HG02571 (cell line): Measurements from ENCODE around the gene ESR2.

Experiments
- ATAC-seq: cut with Tn5 transposase; IDR thresholded peaks from one replicate; pipeline ENCODE4 v1.9.1; 2021; ENCODE audit warnings: mild to moderate bottlenecking, moderate library complexity; ENCODE audit not compliant: unreplicated experiment

ESR2 gene

DNA sequence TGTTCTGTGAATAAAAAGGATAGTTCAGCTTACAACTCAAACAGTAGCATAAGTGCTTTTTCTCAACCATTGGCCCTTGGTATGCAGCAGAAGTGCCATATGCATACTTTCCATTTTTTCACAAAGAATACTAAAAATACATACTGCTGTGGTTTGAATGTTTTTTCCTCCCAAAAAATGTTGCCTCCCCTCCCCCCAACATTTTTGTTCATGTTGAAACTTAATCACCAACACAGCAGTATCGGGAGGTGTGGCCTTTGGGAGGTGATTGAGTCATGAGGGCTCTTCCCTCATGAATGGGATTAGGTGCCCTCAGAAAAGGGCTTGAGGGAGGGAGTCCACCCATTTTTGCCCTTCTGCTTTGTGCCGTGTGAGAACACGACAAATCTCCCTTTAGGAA, 198.6 kb downstream of the ESR2 start:
- ATAC-seq = no peak

DNA sequence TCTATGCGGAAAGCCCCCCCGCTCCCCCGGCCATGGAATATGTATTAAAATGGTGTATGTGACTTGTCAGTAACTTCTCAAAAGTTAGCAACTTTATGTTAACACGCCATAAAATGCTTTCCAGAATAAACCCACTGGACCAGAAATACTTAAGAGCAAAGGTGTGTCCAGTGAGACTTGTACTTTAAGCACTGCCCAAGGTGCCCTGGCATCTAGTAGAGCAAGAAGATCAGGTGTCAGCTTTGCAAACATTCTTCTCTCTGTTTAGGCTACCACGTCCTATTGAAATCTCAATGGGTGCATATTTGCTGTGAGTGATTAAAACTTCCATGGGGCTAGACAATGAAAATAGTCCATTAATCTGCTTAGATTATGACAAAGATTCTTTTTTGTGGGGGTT, 201.2 kb downstream of the ESR2 start:
- no peak for ATAC-seq

DNA sequence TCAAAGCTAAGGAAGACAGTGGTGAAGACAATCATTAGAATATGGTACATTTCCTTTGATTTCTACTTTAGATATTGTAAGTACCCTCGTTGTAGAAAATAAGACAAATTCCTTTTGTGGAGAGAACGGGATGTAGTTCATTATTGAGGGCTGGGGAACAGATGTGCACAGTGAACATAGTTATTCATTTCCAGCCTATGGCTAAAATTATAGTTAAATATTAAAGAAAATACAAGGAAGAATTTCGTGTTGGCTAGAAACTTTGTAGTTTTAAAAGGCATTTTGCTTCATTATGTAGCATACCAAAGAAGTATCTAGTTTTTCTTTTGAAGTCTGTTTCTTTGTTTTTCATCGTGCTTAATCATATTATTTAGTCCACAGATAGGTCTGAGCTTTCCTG, 201.8 kb downstream of the ESR2 start:
- no peak for ATAC-seq

DNA sequence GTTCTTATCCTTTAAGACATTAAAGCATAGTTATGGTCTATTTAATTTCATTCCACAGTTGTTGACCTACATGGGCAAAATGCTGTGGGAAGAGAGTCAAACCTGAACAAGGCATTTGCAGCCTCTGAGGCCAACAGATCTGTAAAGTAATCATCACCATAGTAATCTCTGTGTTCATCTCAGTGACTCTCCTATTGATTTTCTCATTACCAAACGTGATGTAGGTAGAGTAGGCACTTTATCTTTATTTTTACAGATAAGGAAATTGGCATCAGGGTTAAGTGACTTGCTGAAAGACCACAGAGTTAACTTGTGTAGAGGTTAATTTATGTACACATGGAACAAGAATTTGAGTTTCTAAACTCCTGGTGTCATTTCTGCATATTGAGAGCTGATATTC, 203.0 kb downstream of the ESR2 start:
- ATAC-seq = no peak

DNA sequence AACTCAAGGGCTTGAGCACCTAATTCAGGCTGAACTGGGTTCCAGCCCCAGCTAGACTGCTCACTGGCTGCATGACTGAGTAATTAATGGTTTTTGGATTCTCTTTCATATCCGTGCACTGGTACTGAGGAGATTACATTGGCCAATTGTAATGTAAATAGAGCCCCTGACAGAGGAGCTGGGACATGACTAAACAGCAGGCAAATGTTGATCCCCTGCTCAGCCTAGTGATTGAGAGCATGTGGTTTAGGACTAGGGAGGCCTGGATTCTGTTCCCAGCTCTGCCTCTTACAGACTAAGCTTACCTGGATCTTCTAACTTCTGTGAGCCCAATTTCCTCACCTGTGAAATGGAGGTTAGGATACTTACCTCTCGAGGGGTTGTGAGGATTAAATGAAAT, 204.3 kb downstream of the ESR2 start:
- ATAC-seq = no peak

DNA sequence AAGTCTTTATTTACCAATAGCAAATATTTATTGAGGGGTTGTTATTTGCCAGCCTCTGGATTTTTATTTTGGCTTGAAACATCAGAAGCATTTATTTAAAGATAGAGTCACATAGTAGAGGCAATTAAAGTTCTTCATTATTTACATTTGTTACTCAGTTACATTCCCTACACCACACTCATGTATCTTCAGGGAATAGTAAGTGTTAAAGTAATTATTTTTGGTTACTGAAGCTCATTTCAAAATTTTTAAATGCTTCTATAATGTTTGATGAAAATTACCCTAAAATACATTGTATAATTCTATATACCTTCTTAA, 205.6 kb downstream of the ESR2 start:
- ATAC-seq = no peak

DNA sequence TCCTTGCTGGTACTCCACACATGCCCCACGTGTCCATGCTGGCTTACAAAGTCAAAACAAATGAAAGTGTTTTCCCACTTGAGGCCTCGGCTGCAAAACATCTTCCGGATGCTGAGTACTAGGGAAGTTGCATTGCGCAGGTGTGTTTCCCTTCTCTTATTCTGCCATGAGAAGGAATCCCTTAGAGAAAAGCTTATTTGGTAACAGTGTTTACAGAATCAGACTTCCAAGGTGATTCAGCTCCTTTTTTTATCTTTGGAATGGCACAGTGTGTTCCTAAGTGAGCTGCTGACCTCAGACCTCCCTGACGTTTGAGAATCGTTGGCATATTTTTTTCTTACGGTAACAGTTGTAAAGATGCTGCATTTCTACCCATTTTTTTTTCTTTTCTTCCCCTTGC, 211.3 kb downstream of the ESR2 start:
- ATAC-seq = no peak

DNA sequence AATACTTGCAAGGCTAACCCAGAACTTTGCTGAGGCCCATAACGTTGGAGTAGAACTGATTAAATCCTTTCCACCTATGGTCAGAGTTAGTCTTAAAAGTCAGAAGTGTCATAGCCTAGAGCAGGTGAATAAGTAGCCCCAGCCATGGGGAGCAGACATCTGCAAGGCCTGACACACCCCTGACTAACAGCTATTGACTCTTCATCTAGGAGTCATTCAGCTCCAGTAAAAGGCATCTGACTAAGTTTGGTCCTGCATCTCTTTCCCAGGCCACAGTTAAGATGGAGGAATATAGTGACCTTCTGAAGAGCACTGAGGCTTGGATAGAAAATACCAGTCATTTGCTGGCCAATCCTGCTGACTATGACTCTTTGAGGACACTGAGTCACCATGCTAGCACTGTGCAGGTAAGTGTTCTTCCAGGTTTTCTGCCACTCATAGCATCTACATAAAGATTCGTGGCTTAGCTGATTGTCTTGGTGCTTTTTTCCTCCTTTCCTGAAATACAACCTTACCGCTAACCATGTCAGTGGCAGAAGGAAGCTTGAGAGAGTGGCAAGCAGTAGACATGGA, 212.9 kb downstream of the ESR2 start:
- no peak for ATAC-seq

DNA sequence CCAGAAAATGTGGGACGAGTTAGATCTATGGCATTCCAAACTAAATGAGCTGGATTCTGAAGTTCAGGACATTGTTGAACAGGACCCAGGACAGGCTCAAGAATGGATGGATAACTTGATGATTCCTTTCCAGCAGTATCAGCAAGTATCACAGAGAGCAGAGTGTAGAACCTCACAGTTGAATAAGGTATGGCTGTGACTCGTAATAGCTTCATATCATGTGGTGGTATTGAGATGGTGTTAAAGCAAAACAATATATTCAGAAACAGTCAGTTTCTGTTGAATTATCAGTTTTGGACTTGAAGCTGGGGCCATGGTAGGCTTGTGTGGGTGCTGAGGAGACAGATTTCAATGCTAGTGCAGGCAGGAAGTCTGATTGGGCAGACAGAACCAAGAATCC, 213.7 kb downstream of the ESR2 start:
- ATAC-seq = no peak

DNA sequence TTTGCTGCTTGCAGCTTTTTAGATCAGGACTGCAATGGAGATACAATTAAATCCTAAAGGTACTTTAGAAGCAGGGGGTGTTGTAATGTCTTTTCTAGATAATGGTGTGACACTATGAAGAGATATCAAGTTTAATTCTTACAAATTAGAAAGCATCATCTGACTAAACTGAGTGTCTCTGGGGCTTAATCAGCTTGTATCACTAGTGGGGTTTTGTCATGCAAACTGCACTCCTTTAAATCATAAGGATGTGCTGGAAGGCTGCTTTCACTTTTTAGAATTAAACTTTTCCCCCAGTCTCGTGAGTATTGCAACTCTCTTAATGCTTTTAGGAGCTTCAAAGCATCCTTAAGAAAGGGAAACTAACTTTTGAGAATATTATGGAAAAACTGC, 218.6 kb downstream of the ESR2 start:
- no peak for ATAC-seq

DNA sequence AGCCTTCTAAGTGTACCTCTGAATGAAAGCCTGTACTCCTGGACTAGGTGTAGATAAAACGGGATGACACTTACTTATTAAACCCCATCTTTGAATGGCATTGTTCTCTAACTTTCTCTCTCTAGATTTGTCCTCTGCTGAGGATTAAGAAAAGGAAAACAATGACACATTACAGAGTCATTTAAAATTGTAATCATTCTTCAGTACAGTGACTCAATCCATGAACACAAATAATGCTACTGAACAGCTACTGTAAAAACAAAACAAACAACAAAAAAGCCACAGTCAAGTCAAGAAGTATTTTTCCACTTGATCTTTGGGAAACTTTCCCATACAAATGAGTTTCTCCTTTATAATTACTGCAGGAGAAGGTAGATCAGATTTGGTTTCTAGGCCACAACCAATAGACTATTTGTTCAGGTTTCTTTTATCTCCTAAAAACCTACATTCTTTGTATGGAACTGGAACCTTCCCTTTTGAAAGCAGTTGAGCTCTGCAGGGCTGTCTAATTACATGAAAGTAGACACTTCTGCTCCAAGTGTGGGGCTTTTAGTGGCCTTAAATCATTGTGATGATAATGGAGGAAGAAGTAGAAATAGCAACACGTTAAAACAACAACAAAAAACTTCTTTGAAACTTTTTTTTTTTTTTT, 219.1 kb downstream of the ESR2 start:
- no peak for ATAC-seq

DNA sequence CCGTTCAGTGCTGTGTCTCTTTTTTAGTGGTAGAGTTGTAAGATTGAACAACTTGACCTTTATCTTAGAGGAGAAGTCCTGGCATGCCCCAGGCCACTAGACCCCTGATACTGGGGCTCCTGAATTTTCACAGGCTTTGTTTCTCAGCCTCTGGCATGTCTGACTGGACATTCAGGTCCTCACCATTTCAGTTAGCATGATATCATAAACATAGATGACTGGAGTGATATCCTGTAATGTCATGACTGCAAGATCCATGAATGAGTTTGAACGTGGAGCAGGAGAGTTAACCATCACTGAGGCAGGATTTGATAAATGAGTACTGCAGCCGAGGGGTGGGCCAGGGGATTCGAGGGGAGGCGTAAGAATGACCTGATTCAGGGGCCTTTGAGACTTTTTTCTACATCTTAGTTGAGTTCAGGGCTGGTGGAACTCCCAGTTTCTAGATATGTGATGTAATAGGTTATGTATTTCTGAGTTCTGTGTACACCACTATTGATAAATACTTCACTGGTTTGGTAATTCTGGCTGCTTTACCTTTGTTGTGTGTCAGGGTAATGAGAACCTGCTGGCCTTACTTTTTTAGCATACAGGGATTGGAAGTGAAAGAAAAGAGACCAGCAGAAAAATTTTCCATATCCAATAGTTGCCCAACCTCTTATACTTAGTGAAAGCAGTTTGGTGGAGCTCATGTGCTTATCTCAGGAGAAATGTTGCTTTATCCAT, 224.4 kb downstream of the ESR2 start:
- no peak for ATAC-seq

DNA sequence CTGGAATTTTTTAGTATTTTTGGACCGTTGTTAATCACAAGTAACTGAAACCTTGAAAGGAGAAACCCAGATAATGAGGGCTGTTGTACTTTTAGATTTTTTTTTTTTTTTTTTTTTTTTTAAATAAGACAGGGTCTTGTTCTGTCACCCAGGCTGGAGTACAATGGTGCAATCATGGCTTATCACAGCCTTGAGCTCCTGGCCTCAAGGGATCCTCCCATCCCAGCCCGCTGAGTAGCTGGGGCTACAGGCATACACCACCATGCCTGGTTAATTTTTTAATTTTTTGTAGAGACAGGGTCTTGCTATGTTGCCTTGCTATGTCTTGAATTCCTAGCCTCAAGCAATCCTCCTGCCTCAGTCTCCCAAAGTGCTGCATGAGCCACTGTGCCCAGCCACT, 229.7 kb downstream of the ESR2 start:
- ATAC-seq = no peak

DNA sequence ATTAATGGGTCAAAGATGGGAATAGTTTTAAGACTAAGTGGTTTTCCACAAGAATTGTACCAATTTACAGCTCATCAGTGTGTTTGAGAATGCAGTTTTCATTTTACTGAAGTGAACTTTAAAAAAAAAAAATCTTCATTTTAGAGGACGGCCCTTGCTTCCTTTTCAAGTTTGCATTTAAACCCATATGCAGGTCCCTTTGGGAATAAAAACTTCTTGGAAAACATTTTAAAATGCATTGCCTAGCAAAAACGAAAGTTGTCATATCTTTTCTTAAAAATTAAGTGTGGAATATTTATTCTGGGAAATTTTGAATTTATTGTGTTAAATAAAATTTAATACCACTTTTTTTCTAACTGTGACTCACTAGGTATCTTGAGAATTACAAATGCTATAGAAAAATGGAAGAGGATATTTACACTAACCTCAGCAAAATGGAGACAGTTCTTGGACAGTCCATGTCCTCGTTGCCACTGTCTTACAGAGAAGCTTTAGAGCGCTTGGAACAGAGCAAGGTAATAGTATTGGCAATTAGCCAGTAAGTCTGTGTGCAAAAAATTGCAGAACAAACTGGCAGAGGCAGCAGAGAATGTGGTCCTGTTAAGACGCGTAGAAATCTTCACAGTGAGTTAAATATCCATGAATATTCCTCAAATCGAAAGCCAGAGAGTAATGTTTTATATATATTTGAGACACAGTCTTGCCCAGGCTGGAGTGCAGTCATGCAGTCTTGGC, 231.6 kb downstream of the ESR2 start:
- ATAC-seq = no peak

DNA sequence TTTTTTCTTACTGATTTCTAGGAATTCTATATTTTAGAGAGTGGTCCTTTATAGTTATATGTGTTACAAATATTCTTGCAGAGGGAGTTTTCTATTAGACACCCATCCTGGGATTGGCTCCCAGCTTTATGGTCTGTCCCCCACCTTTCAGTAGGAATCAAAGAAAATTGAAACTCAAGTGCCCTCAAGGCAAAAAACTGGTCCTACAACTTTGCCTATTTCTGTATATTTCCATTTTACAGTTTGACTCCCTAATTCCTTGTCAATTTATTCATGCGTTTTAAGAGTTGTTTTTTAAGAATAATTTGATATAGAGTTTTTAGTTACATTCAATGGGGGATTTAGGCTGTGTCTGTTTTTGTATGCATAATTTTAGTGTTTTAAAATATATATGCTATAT, 232.5 kb downstream of the ESR2 start:
- no peak for ATAC-seq

DNA sequence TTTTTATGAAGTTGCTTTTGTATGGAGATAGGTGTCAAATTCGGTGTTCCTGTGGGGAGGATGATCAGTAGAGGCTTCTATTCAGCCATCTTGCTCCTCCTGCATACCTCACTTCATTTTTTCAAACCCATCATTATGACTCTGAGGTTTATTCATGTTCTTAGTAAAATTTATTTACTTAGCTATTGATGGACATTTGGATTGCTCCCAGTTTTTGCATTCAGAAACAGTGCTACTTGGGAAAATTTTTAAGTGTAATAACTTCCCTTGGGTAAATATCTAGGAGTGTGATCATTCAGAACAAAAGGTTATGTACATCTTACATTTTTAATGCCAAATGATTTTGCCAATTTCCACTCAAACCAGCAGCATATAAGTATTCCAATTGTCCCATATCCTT, 233.1 kb downstream of the ESR2 start:
- no peak for ATAC-seq

DNA sequence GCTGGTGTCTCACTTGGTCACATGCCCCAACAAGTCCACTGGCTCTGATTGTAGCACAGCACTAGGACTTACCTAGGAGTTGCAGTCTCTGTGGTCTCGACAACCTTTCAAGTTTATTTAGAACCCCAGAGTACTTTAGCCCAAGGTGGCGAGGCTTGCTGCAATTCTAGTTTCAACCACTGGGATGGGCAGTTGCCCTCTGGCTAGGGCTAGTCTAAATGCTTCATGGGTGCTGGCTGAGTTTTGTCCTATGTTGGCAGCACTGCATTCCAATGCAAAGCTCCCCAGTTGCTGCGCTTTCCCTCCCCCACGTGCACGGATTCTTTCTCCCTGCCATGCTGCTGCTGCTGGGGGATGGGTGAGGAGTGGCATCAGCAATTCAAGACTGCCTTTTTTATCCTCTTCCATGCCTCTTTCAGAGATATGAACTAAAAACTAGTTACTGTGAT, 233.5 kb downstream of the ESR2 start:
- ATAC-seq = no peak

DNA sequence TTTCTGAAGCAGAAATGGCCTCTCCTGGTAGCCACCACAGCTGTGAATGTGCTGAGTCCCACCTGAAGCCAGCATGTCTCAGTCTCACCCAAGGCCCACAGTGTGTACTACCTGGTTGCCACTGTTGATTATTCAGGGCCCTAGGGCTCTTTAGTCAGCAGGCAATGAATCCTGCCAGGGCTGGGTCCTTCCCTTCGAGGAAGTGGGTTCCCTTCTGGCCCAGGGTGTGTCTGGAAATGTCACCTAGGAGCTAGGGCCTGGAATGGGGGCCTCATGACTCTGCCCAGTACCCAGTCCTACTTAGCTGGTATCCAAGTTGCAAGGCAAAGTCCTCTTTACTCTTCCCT, 234.0 kb downstream of the ESR2 start:
- ATAC-seq = no peak

DNA sequence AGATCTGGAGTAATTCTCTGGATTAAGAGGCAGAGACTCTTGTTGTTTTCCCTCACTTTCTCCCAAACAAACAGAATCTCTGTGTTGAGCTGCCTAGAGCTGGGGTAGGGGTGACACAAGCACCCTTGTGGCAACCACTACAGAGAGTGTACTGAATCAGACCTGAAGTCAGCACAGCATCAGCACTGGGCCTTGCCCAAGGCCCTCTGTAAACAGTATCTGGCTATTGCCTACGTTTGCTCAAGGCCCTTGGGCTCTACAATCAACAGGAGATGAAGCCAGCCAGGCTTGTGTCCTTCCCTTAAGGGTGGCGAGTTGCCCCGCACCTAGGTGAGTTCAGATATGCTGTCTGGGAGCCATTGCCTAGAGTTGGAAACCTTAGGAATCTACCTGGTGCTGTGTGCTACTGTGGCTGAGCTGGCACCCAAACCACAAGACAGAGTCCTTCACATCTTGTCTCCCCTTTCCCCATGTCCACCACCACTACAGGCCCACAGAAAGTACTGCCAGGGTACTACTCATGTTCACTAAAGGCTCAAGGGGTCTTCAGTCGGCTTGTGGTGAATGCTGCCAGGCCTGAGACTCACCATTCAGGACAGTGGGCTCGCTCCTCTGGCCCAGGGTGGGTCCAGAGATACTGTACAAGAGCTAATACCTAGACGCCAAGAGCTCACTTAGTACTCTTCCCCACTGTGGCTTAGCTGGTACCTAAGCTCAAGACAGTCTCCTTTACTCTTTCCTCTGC, 234.5 kb downstream of the ESR2 start:
- no peak for ATAC-seq

DNA sequence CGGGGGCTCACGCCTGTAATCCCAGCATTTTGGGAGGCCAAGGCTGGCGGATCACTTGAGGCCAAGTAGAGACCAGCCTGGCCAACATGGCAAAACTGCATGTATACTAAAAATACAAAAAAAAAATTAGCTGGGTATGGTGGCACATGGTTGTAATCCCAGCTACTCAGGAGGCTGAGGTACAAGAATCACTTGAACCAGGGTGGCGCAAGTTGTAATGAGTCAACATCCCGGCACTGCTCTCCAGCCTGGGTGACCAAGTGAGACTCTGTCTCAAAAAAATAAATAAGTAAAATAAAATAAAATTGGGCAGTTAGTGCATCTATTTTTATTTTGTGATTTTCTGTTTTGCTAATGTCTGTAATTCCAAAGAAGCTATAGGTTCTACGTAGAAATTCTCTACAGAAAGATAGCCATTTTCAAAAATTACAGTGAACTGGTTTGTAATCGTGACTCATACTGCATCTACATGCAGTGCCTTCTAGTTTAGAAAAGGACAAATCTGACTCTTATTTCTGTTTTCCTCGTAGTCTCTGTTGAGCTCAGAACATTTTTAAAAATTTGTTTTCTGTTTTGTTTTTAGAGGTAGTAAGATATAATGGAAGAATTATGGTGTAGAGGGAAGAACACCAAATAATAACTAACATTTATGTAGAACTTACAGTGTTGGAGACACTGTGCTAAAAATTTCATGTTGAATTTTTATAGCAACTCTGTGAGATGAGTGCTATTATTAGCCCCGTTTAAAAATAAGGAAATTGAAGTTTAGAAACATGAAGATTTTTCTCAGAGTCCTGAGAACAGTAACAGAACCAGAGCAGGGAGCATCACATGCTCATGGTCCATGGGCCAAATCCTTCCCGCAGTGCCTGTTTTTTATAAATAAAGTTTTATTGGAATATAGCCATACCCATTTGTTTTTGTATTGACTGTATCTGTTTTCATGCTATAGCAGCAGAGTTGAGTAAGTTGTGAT, 240.2 kb downstream of the ESR2 start:
- ATAC-seq = no peak
